ENCODE results near the gene R3HDM1.
A peak's percentile ranks its signal among the peaks of the same experiment; 100 is the strongest.
"Not testable (repeated sequence)": the region's sequence is repeated elsewhere in the genome, so short reads cannot be mapped to it uniquely, and the experiment has no call there.

R3HDM1 gene

DNA sequence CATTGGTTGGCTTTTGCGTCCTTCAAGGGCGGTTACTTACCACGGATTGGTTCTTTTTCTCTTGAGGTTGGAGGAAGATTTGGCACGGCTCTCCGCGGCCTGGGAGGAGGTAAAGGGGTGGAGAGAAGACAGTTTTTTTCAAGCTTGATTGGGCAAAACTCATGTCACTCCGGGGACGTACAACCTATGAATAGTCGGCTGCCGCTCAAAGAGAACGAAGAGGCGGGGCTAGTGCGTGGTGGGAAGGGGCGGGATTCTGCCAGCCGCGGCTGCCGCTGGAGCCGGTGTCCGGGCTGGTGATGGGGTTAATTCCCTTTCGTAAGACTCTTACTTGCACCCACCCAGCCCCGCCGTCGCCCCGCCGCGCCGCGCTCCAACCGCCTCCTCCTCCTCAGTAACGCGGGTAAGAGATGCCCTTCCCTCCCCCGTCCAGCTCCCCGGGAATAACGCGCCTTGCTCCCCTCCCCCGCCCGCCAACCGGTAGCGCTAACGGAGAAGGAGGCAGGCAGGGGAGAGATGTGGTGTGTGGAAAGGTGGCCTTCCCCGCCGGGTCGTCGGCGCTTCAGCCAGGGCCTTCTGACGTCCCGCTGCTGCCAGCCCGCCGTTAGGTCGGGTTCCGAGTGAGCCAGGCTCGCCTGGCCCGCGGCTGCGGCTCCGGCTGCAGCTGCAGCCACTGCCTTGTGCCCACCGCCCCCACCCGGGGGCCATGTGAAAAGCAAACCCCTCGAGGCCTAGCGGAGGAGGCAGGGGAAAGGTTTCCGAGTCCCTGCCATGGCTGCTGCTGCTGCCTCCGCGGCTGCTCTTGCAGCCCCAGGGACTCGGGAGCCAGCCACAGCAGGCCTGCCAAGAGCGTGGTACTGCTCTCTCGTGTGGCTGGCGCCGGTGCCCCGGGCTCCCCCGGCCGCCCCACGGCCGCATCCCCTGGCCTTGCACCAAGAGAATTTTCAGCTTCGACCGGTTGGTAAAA lies at the start of gene R3HDM1:
Gene R3HDM1 (plus strand): TSS at position 254 of the 967 bp plus-strand sequence. CDS start 73,362 bp downstream, outside the sequence.
- DNase-seq (ENCODE audit: low spot score), result peak; percentile 100

DNA sequence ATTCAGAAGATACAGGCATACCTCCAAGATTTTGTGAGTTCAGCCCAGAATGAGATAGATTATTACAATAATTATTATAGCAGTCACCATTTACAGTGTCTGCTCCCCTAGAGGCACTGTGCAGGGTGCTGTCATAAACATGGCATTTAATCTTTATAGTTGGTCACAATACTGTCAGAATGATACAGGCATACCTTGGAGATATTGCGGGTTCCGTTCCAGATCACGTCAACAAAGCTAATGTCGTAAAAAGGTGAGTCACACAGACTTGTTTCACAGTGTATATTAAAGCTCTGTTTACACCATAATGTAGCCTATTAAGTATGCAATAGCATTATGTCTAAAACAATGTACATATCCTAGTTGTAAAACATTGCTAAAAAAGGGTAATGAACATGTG lies 45.8 kb upstream of the R3HDM1 start:
- DNase-seq (ENCODE audit: low spot score), result no peak

DNA sequence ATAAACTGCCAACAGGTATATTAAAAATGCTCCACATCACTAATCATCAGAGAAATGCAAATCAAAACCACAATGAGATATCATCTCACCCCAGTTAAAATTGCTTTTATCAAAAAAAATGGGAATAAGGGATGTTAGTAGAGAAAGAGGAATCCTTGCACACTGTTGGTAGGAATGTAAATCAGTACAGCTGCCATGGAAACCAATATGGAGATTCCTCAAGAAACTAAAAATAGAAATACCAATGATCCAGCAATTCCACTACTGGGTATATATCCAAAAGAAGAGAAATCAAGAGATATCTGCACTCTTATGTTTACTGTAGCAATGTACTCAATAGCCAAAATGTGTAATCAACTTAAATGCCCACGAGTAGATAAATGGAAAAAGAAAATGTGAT lies 40.9 kb upstream of the R3HDM1 start:
- no peak for DNase-seq (ENCODE audit: low spot score)

DNA sequence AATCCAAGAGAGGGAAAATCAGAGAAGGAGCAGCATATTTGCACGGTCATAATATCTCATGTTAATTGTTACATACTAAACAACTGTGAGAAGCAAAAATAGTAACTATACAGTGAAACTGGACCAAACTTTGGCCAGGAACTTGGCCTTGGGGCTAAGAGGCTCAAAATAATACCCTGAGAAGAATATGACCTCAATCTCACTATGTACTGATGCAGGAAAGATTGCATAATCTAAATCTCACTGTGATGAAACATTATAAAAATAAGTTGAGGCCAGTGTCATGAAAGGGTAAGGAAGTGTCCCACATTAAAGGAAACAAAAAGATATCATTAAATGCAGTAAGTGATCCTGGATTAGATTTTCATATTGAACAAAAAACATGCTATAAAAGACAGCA lies 36.8 kb upstream of the R3HDM1 start:
- DNase-seq (ENCODE audit: low spot score), result no peak

DNA sequence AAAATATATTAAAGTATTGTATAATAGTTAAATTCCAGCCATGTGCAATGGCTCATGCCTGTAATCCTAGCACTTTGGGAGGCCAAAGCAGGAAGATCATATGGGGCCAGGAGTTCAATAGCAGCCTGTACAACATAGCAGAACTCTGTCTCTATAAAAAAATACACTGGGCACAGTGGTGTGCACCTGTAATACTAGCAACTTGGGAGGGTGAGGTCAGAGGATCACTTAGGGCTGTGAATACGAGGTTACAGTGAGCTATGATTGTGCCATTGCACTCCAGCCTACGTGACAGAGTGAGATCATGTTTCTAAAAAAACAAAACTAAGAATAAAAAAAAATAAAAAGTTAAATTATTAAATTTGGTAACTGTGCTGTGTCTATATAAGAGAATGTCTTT lies 36.4 kb upstream of the R3HDM1 start:
- DNase-seq (ENCODE audit: low spot score), result no peak

DNA sequence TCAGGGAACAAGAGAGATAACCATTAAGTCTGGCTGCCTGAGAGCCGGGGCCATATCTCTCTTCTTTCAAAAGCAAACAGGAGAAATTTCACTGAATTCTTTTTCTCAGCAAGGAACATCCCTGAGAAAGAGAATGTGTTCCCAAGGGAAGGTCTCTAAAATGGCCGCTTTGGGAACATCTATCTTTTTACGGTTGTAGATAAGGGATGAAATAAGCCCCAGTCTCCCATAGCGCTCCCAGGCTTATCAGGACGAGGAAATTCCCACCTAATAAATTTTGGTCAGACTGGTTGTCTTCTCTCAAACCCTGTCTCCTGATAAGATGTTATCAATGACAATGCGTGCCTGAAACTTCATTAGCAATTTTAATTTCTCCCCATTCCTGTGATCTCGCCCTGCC lies 32.7 kb upstream of the R3HDM1 start:
- DNase-seq (ENCODE audit: low spot score), result not testable (repeated sequence)

DNA sequence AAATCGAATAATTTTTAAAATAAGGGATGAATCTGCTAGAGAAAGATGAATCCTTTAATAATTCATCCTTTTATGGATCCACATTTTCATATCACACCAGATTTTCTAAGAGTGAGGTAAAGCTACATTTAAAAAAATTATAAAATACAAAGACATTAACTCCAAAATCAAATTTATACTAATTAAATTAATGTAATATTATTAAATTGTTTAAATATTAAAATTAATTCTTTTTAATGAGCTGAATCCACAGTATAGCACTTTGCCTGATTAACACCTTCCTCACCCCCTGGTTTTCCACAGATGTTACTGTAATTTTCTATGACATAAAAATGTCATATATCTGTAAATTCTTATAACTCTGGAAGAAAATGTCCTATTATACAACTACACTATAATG lies 26.5 kb upstream of the R3HDM1 start:
- DNase-seq (ENCODE audit: low spot score), result no peak

DNA sequence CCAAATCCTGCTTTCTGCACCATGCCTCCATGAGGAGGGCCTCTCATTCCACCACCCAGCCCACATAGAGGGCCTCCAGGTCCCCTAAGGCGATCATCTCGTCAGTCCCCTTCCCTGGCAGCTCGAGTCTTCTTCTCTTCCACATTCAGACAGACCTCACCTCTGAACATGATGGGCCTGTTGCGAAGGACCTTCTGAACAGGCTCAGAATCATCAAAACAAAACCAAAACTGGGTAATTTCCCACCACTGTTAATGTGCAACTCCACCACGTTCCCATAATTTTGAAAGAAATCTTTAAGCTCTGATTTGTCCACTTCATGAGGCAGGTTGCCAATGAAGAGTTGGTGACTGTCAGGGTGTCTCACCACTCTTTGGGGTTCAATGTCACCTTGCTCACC lies 20.7 kb upstream of the R3HDM1 start:
- DNase-seq (ENCODE audit: low spot score), result no peak

DNA sequence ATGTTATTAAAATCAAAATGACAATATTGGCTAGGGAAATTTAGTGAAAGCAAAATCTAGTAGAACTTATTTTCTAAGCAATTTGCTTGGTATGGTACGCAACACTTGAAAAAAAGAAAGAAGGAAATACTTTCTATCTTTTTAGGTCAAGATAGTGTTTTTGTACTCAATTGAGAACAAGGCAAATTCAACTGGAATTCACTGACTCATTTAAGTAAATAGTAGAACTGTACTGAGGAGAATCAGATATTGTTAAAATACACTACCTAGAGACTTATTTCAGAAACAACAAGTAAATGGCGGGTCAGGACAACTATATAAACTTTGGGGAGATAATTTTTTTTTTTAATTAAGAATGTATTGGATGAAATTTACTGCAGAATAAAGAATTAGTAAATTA lies 19.2 kb upstream of the R3HDM1 start:
- no peak for DNase-seq (ENCODE audit: low spot score)

DNA sequence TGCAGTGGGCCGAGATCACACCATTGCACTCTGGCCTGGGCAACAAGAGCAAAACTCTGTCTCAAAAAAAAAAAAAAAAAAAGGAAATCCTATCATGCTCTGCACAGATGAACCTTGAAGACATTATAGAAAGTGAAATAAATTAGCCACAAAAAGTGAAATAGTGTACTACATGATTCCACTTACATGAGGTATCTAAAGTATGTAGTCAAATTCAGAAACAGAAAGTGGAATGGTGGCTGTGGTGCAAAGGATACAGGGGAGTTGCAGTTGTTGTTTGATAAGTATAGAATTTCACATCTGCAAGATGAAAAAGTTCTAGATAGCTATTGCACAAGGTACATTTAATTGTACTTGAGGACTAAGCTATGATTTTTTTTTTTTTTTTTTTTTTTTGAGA lies 5.5 kb upstream of the R3HDM1 start:
- no peak for DNase-seq (ENCODE audit: low spot score)

DNA sequence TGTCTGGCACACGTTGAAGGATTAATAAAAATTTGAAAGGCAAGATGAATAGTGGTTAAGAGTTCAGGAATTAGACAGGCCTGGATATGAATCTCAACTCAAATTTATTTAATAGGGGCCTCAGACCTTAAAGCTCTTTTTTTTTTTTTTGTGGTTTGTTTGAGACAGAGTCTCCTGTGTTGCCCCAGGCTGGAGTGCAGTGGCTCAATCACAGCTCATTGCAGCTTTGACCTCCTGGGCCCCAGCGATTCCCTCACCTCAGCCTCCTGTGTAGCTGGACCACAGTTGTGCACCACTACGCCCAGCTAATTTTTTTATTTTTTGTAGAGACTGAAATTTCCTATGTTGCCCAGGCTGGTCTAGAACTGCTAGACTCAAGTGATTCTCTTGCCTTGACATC lies 3.3 kb upstream of the R3HDM1 start:
- no peak for DNase-seq (ENCODE audit: low spot score)

DNA sequence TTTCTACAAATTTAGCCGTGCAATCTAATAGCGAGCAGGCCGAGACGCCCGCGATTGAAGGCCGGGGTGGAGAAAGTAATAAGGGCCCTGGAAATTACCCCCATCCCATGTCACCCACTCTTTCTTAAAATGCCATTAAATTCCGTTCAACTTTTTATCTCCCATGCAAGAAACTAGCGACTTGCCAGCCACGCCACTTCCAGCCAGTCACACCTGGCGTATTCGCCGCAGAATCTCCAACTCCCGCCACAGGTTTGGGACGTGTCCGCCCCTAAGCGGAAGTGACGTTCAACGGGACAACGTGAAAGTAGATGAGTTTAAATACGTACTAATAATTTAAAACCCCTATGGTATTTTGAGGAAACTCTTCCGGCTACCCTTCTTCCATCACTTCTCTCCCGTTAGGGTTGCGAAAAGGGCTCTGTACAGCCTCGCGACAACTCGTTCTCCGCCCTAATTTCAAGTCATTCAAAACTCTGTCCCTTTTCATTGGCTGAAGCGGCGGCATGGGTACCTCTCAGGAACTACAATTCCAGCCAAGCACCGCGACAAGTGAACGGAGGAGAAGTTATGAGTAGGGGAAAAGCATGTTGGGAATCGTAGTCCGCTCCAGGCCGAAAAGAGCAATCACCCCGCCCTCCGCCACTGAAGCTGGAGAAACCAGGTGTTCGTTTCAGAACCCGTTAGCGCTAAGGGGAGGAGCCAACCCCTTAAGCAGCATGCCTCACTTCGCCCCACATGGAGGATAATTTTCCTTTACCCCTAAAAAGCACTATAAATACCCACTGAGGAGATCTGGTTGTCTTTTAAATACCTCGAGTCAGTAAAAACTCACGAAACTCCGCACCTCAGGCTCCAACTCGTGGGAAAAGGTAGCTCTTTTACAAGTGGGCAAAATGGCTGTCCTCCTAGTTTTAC lies 712 bp upstream of the R3HDM1 start, which contains the start of gene ZRANB3:
Gene ZRANB3 (minus strand): TSS at position 906 of the 918 bp plus-strand sequence.
- DNase-seq (ENCODE audit: low spot score), result peak; percentile 100

DNA sequence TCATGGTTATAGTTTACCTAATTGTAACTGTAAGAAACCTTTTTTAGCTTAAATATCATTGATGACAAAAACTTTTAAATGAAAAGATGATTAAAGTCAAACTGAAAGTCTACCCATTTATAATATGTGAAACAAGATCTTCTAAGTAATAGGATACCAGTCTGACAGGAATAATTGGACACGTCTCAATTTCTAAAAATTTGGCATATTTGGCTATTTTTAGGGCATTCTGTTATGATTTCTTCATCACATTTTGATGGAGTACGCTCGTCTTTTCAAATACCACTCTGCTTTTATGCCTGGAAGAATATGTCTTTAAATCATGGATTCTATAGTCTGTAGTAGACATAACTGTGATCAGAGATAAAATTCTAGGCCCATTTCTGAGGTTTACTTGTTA lies 1.3 kb downstream of the R3HDM1 start:
- DNase-seq (ENCODE audit: low spot score), result no peak

DNA sequence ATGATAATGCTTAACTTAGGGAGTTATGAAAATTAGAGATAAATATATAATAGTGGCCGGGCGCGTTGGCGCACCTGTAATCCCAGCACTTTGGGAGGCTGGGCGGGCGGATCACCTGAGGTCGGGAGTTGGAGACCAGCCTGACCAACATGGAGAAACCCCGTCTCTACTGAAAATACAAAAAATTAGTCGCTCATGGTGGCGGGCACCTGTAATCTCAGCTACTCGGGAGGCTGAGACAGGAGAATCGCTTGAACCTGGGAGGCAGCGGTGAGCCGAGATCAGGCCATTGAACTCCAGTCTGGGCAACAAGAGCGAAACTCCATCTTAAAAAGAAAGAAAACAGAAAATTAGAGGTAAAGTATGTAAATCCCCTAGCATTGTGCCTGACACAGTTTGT lies 2.3 kb downstream of the R3HDM1 start:
- not testable (repeated sequence) for DNase-seq (ENCODE audit: low spot score)

DNA sequence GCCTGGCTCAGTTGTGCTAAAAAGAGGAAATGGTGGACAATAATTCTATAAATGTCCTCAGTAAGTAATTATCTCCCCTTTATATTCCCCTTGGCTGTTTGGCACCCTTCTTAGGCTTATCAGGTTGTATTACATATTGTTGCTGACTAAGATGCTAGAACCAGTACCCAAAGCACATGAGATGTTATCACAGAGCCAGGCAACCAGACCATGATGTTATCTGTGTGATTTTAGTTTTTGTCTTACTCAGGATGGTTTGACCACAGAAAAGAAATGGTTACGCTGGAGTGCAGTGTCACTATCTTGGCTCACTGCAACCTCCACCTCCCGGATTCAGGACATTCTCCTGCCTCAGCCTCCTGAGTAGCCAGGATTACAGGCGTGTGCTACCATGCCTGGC lies 15.2 kb downstream of the R3HDM1 start:
- DNase-seq (ENCODE audit: low spot score), result no peak

DNA sequence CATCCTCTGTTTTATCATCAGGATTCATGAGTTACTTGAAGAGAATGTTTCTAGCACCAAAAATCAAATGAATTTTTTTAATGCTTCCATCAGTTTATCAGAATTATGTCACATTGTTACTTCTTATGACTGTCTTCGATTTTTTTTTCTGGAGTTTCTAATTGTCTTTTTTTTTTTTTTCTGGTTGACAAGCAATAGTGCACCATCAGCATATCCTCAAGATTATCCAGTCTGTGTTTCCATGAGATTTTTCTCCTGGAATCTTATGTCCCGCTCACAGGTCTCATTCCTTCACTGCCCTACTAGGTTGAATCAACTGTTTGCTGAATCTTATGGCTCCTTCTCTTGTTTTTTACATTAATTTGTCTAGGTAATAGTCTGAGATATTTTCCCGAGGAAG lies 16.0 kb downstream of the R3HDM1 start:
- no peak for DNase-seq (ENCODE audit: low spot score)

DNA sequence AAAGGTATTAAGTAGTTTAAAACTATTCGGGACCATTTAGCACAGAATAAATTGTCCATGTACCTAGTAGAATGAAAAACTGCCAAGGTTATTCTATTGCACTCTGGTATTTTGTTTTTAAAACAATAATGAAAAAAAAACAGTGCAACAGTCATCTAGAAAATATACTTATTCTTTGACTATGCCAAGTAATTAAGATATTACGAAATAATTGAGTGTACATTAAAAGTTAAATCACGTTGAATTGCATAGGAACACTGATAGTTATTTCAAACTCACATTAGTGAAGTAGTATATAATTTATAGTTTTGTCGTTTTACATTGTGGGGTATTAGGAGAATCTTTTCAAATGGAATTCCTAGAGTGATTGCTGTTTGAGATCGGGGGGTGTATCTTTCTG lies 20.1 kb downstream of the R3HDM1 start:
- no peak for DNase-seq (ENCODE audit: low spot score)

DNA sequence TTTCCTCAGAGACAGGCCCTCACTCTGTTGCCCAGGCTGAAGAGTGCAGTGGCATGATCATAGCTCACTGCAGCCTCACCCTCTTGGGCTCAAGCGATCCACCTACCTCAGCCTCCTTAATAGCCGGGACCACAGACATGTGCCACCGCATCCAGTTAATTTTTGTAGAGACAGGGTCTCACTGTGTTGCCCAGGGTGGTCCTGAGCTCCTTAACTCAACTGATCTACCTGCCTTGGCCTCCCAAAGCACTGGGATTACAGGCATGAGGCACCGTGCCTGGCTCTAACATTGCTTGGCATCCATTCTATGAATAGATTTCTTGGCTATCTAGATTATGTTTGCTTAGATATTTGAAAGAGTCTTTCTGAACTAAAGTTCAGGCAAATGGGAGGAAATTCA lies 21.6 kb downstream of the R3HDM1 start:
- DNase-seq (ENCODE audit: low spot score), result no peak

DNA sequence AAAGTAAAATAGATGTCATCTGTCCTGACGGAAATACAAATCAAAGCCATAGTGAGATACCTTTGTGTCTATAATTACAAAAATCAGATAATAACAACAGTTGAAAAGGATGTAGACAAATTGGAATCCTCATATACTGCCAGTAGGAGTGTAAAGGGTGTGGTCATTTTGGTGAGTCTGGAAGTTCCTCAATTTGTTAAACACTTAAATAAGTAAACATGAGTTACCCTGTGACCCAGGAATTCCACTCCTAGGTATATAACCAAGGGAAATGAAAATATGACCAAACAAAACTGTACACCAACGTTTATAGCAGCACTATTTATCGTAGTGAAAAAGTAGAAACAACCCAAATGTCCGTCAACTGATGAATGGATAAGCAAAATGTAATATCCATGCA lies 24.0 kb downstream of the R3HDM1 start:
- no peak for DNase-seq (ENCODE audit: low spot score)

DNA sequence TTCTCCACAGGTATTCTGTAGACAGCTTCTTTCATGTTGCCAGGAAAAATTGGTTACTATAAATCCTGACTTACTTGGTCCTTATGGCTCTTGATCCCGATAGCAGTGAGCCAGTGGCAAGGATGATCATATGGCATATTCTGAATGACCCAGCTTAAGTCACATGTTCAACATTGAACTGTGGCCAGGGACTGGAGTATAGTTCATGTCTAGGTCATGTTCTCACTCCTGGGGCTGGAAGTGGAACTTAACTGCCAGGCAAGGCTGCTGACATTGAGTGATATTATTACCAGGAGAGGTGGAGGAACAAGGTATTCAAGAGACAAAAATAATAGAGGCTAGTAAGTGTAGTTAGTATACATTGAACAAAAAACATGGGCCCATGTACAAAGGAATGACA lies 26.2 kb downstream of the R3HDM1 start:
- DNase-seq (ENCODE audit: low spot score), result no peak

DNA sequence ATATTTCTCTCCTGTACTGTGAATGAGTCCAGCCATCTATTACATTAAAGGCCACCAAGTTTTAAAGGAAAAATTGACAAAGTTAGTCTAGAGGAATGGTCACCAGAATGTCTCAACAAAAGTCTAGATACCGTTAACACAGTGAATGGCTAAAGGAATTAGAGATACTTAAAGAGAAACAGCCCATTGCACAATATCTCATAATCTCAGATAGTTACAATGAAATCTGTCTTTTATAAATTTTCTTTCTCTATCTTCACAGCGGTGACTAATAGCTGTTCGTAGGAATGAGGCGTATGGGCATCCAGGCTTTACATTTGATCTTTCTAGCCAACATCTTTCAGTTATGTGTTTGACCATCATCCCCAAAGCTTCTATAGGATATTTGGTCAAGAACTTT lies 30.6 kb downstream of the R3HDM1 start:
- no peak for DNase-seq (ENCODE audit: low spot score)

DNA sequence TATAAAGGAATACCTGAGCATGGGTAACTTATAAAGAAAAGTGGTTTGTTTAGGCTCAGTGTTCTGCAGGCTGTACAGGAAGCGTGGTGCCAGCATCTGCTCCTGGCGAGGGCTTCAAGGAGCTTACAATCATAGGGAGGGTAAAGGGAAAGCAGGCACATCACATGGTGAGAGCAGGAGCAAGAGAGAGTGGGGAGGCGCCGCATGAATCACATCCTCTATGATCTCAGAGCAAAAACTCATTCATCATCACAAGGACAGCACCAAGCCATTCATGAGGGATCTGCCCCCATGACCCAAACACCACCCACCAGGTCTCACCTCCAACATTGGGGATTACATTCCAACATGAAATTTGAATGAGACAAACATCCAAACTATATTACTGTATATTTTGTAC lies 32.5 kb downstream of the R3HDM1 start:
- DNase-seq (ENCODE audit: low spot score), result no peak

DNA sequence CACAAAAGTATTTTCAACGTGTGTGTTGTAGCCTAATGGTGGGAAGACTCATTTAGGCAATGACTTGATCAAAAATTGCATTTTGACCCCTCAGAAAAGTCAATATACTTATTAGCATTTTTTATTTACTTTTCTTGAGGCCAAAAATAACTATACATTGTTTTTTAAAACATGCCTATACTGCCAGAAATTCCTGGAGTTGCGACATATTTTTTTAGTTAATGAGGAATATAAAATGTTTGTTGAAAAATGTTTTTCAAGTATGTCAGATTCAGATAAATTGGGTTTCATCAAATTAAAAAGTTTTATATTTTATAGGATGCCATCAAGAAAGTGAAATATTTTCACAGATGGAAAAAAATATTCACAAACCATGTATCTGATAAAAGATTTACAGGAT lies 39.6 kb downstream of the R3HDM1 start:
- DNase-seq (ENCODE audit: low spot score), result no peak
